KMS-11 (cell line): ENCODE results near the gene ACSF3.

Experiments used
- H2AFZ ChIP-seq: fragments of 200-600 bp; sonication (generic); 2 replicates; pipeline ENCODE4 v1.6.1; 2016; ENCODE audit warnings: antibody characterized with exemption, mixed run types, low read depth
- H3K27ac ChIP-seq: fragments of 200-600 bp; sonication (generic); 2 replicates; pipeline ENCODE4 v1.6.1; 2016; ENCODE audit warnings: mild to moderate bottlenecking, mixed run types
- H3K27me3 ChIP-seq: fragments of 200-600 bp; sonication (generic); 2 replicates; pipeline ENCODE4 v1.6.1; 2017; ENCODE audit warnings: mild to moderate bottlenecking, low read depth, mixed run types, moderate library complexity; ENCODE audit not compliant: insufficient read depth
- H3K36me3 ChIP-seq: fragments of 200-600 bp; sonication (generic); 2 replicates; pipeline ENCODE4 v1.6.1; 2017; ENCODE audit warnings: mild to moderate bottlenecking, mixed run types; ENCODE audit not compliant: insufficient read depth
- H3K4me1 ChIP-seq: fragments of 200-600 bp; sonication (generic); 2 replicates; pipeline ENCODE4 v1.6.1; 2016; ENCODE audit warnings: mild to moderate bottlenecking, low read depth, mixed run types; ENCODE audit not compliant: poor library complexity, severe bottlenecking
- H3K4me2 ChIP-seq: fragments of 200-600 bp; sonication (generic); 2 replicates; pipeline ENCODE4 v1.7.0; 2016; ENCODE audit warnings: mild to moderate bottlenecking, mixed run types
- H3K4me3 ChIP-seq: fragments of 200-600 bp; sonication (generic); IDR thresholded peaks from 2 replicates; pipeline ENCODE4 v1.6.1; 2017; ENCODE audit warnings: low read depth, low read length, mixed read lengths; ENCODE audit not compliant: insufficient read depth
- H3K79me2 ChIP-seq: fragments of 200-600 bp; sonication (generic); 2 replicates; pipeline ENCODE4 v1.6.1; 2016; ENCODE audit warnings: low read depth, mixed run types; ENCODE audit not compliant: insufficient read depth
- H3K9ac ChIP-seq: fragments of 200-600 bp; sonication (generic); 2 replicates; pipeline ENCODE4 v1.6.1; 2016; ENCODE audit warnings: mild to moderate bottlenecking, mixed run types
- H4K20me1 ChIP-seq: fragments of 200-600 bp; sonication (generic); 2 replicates; pipeline ENCODE4 v1.6.1; 2016; ENCODE audit warnings: mild to moderate bottlenecking, mixed run types; ENCODE audit not compliant: insufficient read depth
- CTCF ChIP-seq: fragments of 200-600 bp; sonication (generic); conservative IDR thresholded peaks from 2 replicates; pipeline ENCODE4 v1.6.1; 2017; ENCODE audit warnings: low read depth, mild to moderate bottlenecking, antibody characterized with exemption, low read length, moderate library complexity, mixed read lengths

Gene ACSF3

GRCh38 chr16:89171216-89172170, 77.8 kb downstream of the ACSF3 start, which contains the start of gene CDH15:
TSS of gene CDH15 (plus strand) at chr16:89171748. CDS start at chr16:89171832, 84 bp downstream.
- Histone ChIP-seq H3K4me1 (peaks cover 32% of the 10 kb centered on the region), H3K36me3 (no peaks in the 10 kb centered on the region), H3K27me3 (peaks cover 64% of the 10 kb centered on the region), H4K20me1 (no peaks in the 10 kb centered on the region), H2AFZ (peak within 1 kb of the TSS; percentile 67), H3K79me2 (no peaks in the 10 kb centered on the region), H3K9ac (no peak within 1 kb of the TSS), H3K4me2 (peak within 1 kb of the TSS; percentile 85), H3K27ac (no peak within 1 kb of the TSS), H3K4me3 (no peak within 1 kb of the TSS)
- TF ChIP-seq CTCF = no peak

- Histone ChIP-seq H3K79me2 (no peaks in the 10 kb centered on the region), H3K36me3 (no peaks in the 10 kb centered on the region), H3K27me3 (peaks cover 64% of the 10 kb centered on the region), H3K4me3 (no peak overlapping the region), H3K4me2 (peak overlapping the region; percentile 78; the same call in 1 of the 2 replicates), H3K27ac (no peak overlapping the region), H3K4me1 (peaks cover 28% of the 10 kb centered on the region), H4K20me1 (no peaks in the 10 kb centered on the region), H3K9ac (no peak overlapping the region), H2AFZ (no peak overlapping the region; the same call in 1 of the 2 replicates)
- TF ChIP-seq CTCF = no peak
Observed at GRCh38 chr16:89172171-89172527, 78.5 kb downstream of the ACSF3 start.

GRCh38 chr16:89172528-89173173, 79.0 kb downstream of the ACSF3 start:
- H3K9ac ChIP-seq = no peak overlapping the region
- H2AFZ ChIP-seq = no peak overlapping the region
- no peak overlapping the region for H3K4me2 ChIP-seq
- H3K4me1 ChIP-seq = peaks cover 26% of the 10 kb centered on the region
- H3K79me2 ChIP-seq = no peaks in the 10 kb centered on the region
- peaks cover 67% of the 10 kb centered on the region for H3K27me3 ChIP-seq
- H4K20me1 ChIP-seq = no peaks in the 10 kb centered on the region
- H3K36me3 ChIP-seq = no peaks in the 10 kb centered on the region
- no peak overlapping the region for H3K27ac ChIP-seq
- no peak overlapping the region for H3K4me3 ChIP-seq
- TF ChIP-seq CTCF = no peak

GRCh38 chr16:89173174-89173921, 79.7 kb downstream of the ACSF3 start:
- no peak overlapping the region for H3K27ac ChIP-seq
- H3K9ac ChIP-seq = no peak overlapping the region
- H3K4me2 ChIP-seq = no peak overlapping the region

More at GRCh38 chr16:89173174-89173921, 79.7 kb downstream of the ACSF3 start:
- TF ChIP-seq CTCF = no peak
- Histone ChIP-seq H3K36me3 (no peaks in the 10 kb centered on the region), H3K27me3 (peaks cover 69% of the 10 kb centered on the region), H3K4me1 (peaks cover 26% of the 10 kb centered on the region), H2AFZ (no peak overlapping the region), H3K4me3 (no peak overlapping the region), H3K79me2 (no peaks in the 10 kb centered on the region), H4K20me1 (no peaks in the 10 kb centered on the region)
